NCI-H345 treated with DMSO at 0.1 percent for 48 hours (cell line): ENCODE results near the gene SREK1IP1.
A peak's percentile ranks its signal among the peaks of the same experiment; 100 is the strongest.

ENCODE experiments used
- DNase-seq: peaks from one replicate; lab custom pipeline; 2025; ENCODE audit not compliant: unreplicated experiment; lab: John Stamatoyannopoulos, UW

Gene SREK1IP1

GRCh38 chr5:64768358-64769312 lies at the start of gene SREK1IP1, which contains the start of gene CWC27:
TSS of gene SREK1IP1 (minus strand) at chr5:64768691. CDS start at chr5:64768517, 174 bp downstream.
TSS of gene CWC27 (plus strand) at chr5:64768930. CDS start at chr5:64769147, 217 bp downstream.
- peak; percentile 76 for DNase-seq

GRCh38 chr5:64818245-64818644 lies 49.8 kb upstream of the SREK1IP1 start:
- no peak for DNase-seq

GRCh38 chr5:64814073-64814472 lies 45.6 kb upstream of the SREK1IP1 start:
- DNase-seq = no peak

GRCh38 chr5:64811050-64811640 lies 42.7 kb upstream of the SREK1IP1 start:
- DNase-seq = peak; percentile 40

GRCh38 chr5:64807520-64807919 lies 39.0 kb upstream of the SREK1IP1 start:
- DNase-seq = no peak

- DNase-seq = no peak
Measured at GRCh38 chr5:64806537-64806936, 38.0 kb upstream of the SREK1IP1 start.

GRCh38 chr5:64800926-64801325 lies 32.4 kb upstream of the SREK1IP1 start:
- no peak for DNase-seq

- DNase-seq = no peak
Measured at GRCh38 chr5:64796301-64796700, 27.8 kb upstream of the SREK1IP1 start.

GRCh38 chr5:64794053-64794770 lies 25.7 kb upstream of the SREK1IP1 start:
- no peak for DNase-seq

- no peak for DNase-seq
Measured at GRCh38 chr5:64792469-64792868, 24.0 kb upstream of the SREK1IP1 start.

- DNase-seq = no peak
Measured at GRCh38 chr5:64790210-64790609, 21.7 kb upstream of the SREK1IP1 start.

GRCh38 chr5:64789457-64789856 lies 21.0 kb upstream of the SREK1IP1 start:
- DNase-seq = no peak

GRCh38 chr5:64788156-64788555 lies 19.7 kb upstream of the SREK1IP1 start:
- DNase-seq = no peak

GRCh38 chr5:64786372-64786771 lies 17.9 kb upstream of the SREK1IP1 start:
- no peak for DNase-seq

GRCh38 chr5:64784451-64785025 lies 16.0 kb upstream of the SREK1IP1 start:
- DNase-seq = peak; percentile 38

- no peak for DNase-seq
Measured at GRCh38 chr5:64775291-64775690, 6.8 kb upstream of the SREK1IP1 start.

GRCh38 chr5:64773533-64773932 lies 5.0 kb upstream of the SREK1IP1 start:
- no peak for DNase-seq

- DNase-seq = no peak
Measured at GRCh38 chr5:64771736-64772135, 3.2 kb upstream of the SREK1IP1 start.

- no peak for DNase-seq
Measured at GRCh38 chr5:64769855-64770254, 1.4 kb upstream of the SREK1IP1 start.

GRCh38 chr5:64767959-64768357 lies 533 bp downstream of the SREK1IP1 start:
- no peak for DNase-seq

GRCh38 chr5:64766941-64767340 lies 1.6 kb downstream of the SREK1IP1 start:
- no peak for DNase-seq
